HG03135 (cell line): Measurements from ENCODE around the gene SLC5A5.

ENCODE experiments used
- ATAC-seq: cut with Tn5 transposase; IDR thresholded peaks from one replicate; pipeline ENCODE4 v1.9.1; 2021; ENCODE audit warnings: mild to moderate bottlenecking, moderate library complexity; ENCODE audit not compliant: unreplicated experiment

Gene SLC5A5

DNA sequence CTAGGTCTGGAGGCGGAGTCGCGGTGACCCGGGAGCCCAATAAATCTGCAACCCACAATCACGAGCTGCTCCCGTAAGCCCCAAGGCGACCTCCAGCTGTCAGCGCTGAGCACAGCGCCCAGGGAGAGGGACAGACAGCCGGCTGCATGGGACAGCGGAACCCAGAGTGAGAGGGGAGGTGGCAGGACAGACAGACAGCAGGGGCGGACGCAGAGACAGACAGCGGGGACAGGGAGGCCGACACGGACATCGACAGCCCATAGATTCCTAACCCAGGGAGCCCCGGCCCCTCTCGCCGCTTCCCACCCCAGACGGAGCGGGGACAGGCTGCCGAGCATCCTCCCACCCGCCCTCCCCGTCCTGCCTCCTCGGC is at the start of gene SLC5A5:
Gene SLC5A5, plus strand, starts transcription at position 68 of the 373 bp plus-strand sequence. CDS start 375 bp downstream, outside the sequence.
- ATAC-seq: no peak

DNA sequence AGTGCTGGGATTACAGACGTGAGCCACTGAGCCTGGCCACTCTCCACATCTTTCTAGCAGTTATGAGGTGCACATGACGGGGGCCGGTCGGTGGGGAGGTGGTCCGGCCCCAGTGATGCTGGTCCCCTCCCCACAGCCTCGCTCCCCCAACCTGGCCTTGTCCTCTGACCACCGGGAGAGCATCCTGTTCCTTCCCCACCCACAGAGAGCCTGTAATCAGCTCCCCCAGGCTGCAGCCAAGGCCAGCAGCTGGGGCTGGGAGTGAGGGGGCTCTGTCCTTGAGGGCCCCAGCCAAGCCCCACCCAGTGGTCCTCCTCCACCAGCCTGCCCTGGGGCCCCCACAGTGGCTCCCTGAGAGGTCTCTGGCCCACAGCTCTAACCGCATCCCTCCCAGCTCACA is 47.4 kb upstream of the SLC5A5 start:
- ATAC-seq: no peak

DNA sequence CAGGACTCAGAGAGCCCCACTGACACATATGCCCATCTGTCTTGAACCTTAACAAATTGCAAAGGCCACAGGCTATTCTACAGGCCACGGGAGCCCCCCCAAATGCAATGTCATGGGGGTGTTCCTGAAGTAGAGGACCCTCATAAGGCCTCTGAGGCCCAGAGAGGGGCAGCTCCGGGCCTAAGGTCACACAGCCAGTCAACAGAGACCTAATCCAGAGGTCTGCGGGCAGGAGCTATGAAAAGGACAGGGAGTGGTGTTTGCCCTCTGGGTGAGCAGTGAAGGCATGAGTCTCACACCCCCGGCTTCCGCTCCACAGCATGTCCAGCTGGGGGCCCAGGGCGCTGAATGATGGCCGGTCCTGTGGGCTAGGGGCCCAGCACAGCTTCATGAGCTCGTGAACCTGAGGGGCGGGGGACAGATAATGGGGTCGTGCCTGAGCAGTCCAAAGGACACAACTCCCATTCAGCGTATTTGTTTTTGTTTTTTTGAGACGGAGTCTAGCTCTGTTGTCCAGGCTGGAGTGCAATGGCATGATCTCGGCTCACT is 45.2 kb upstream of the SLC5A5 start:
- ATAC-seq: no peak

DNA sequence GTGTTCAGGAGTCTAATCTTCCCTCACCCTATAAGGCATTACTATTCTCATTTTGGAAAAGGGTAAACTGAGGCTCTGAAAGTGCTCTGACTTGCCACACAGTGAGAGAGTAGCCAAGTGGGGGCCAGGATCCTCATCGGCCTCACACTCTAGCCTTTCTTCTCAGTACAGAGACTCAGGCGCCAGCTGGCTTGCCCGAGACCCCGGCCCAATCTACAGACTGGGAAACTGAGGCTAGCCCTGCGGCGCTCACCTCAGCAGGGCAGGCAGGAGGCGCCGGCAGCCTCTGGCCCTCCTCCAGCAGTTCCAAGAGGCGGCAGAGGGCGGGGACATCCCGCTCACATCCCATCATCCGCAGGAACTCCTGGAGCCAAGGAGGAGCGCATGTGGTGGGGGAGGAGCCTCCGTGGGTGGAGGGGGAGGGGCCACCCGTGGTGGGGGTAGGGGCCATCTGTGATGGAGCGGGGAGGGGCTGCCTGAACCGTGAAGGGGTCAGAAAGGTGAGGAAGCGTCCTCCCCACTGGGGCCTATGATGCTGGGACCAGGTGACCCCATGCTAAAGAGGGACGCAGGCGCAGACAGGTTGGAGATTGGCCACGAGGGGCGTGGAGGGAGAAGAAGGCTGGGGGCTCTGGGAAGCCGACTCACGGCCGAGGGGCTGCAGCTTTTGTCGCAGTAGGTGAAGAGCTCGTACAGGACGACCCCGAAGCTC is 41.7 kb upstream of the SLC5A5 start:
- no peak for ATAC-seq

DNA sequence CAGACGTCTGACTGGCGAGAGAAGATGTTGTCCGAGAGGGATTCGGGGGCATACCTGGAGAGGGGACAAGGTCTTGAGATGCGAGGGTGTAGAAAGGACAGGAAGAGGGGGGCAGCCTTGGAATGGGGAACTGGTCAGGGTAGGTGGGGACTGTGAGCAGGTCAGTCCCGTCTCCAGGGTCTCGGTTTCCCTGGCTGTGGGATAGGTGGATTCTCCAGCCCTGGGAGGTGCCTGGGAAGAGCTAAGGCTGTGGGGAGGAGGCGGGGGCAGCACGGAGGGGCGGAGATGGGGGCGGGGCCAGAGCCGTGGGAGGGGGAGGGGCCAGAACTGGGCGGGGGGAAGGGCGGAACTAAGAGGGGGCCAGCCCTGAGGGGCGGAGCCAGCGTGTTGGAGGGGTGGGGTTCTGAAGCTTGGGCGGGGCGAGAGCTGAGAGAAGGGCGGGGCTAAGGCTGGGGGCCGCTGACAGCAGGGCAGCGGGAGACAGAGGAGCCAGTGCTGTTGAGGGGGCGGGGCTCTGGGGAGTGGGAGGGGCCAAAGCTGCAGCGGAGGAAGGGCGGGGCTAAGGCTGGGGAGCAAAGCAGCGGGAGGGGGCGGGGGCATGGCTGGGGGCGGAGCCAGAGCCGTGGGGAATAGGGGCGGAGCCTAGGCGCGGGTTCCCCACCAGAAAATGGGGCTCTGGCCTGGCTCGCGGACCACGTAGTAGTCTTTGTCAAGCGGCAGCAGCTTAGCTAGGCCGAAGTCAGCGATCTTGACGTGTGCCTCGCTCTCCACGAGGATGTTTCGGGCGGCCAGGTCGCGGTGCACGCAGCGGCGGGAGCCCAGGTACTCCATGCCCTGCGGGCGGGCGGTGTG is 41.0 kb upstream of the SLC5A5 start:
- ATAC-seq: no peak

DNA sequence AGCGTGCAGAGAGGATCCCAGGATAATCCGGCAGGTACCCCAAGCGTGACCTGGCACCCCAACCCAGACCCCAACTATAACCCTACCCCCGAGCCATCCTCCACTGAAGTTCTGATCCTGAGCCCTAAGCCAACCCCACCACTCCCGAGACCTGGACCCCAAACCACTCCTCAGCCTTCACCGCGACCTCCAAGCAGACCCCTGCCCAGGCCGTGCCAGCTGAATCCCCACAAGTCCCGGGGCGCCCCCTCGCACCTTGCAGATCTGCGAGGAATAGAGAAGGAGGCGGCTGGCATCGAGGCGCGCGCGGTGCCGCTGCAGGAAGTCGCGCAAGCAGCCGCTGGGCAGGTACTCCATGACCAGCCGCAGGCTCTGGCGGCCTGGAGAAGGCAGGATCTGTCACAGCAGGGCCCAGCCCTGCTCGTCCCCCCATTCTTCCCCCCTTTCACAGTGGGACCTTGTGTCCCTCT is 40.3 kb upstream of the SLC5A5 start:
- ATAC-seq: no peak

DNA sequence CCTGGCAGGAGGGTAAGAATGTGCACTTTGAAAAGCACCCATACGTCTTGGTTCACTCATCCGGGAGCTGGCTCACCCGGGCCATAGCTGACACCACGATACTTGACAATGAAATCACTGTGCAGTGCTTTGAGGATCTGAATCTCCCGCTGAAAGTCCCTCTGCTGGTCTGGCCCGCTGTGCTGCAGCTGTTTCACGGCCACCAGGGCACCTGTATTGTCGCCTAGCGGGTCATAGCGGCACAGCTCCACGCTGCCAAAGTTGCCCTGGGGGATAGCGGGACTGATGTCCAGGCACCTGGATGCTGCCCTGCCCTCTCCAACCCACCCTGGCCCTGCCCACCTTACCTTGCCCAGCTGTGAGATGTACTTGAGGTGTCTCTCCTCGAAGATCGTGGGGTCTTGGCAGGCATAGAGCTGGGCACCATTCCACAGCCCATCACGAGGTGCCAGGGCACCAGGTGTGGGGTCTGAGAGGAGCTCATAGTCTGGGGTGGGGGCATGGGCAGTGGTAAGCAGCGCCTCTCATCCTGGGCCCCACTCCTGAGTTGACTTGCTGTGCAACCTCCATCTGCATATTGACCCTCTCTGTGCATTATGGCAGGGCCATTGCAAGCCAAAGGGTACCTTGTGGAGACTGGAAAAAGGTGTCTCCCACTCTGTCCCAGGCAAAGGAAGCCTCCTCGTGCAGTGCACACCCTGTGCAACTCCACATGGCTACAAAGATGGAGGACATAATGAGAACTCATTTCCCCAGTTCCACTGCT is 39.1 kb upstream of the SLC5A5 start:
- no peak for ATAC-seq

DNA sequence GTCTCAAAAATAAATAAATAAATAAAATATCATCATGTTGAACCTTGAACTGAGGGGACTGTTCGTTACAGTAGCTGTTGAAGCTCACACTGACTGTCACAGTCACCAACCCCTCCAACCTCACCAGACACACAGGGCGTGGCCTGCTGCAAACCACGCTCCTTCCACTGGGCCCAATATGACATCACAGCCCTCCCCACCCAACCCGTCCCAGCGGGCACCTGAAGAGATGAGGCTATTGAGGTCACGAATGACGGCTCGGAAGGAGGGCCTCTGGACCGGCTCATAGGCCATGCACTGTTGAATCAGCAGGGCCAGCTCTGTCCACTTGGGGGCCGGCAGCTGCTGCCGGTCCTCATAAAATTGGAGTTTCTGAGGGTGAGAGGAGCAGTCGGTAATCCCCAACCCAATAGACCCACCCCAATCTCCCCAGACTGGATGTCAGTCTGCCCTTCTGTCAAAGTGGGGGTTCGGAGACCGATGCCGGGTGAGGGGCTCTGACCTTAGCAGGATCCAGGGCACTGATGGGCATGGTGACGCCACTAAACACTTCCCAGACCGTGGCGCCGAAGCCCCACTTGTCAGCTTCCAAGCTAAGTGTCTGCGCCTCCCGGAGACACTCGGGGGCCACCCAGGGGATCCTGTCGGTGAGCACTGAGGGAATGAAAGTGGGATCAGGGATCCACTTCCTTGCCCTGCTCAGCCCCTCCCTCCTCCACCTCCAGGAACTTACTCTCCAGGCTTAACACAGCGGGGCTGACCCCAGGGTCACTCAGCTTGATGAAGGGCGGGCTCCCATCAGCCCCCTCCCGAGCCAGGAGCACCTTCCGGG is 37.2 kb upstream of the SLC5A5 start:
- ATAC-seq: no peak

DNA sequence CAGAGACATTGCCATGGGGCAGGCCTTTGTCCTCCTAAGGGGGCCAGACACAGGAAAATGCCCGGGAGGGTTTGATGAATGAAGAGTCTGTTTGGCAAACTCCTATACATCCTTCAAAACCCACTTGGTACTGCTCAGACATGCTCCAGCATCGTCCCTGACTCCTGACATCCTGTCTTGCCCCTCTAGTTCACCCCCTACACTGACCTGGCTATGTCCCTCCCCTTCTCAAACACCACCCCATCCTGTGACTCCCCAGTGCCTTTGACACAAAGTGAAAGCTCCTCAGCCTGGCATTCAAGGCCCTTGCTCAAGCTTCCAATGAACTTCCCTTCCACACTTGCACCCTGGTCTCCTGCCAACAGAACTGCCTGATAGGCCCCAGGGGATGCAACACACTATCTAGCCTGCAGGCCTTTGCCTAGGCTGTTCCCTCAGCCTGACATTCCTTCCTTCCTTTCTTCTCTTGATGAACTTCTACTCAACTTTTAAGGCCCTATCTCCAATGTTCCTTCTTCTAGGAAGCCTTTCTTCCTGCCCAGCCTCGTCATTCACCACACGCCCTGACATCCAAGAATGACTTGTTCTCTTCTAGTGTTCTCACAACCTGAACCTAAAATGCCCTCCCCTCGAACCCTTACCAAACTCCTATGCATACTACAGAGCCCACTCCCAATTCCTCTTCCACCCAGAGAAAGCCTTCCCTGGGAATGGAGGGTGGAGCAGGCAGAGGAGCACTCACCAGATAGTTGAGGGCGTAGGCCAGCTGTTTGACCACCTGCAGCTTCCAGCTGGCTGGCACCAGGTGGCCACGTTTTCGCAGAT is 36.4 kb upstream of the SLC5A5 start:
- no peak for ATAC-seq

DNA sequence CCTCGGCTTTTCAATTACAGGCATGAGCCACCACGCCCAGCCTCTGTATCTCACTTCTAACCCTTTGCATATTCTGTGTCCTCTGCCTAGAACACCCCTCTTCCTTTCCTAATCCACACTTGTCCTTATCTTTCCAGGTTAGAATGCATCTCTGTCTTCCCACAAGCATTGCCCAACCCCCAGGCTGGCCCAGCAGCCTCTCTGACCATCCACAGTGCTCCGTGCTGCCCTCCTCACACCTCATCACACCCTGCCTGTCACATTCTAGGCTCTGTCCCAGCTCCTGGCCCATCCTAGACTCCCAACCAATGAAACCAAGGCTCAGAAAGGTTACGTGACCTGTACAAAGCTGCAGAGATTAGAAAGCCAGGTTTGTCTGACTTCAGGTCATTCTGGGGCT is 35.2 kb upstream of the SLC5A5 start:
- no peak for ATAC-seq

DNA sequence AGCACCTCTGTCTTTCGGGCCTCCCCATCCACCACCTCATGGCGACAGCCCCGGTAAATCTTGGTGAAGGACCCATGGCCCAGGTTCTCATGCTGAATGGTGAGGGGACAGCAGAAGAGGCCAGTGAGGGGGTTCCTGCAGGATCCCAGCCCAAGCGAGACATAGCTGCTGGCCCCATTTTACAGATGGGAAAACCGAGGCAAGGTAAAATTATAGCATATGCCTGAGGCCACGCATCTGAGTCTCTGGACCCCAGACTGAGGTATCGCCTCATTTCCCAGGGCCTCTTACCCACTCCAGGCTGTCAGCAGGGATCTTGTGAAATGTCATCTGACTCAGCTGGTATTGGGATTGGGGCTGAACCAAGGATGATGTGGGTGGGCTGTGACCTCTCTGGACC is 33.8 kb upstream of the SLC5A5 start:
- no peak for ATAC-seq

DNA sequence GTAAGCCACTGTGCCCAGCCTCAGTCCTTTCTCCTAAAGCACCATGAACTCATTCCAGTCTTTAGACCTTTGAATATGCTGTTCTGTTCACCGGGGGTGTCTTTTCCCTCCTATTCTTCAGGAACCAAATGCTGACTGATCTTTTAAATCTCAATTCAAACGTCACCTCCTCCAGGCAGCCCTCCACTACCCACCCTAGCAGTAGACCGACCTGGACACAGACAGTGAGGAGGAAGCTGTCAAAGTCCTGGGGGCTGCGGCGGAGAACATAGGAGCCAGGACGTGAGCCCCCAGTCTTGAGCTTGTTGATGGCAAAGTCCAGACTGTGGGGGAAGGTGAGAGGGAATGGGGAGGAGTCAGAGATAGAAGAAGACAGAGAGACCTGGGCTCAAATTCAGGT is 31.7 kb upstream of the SLC5A5 start:
- ATAC-seq: no peak

DNA sequence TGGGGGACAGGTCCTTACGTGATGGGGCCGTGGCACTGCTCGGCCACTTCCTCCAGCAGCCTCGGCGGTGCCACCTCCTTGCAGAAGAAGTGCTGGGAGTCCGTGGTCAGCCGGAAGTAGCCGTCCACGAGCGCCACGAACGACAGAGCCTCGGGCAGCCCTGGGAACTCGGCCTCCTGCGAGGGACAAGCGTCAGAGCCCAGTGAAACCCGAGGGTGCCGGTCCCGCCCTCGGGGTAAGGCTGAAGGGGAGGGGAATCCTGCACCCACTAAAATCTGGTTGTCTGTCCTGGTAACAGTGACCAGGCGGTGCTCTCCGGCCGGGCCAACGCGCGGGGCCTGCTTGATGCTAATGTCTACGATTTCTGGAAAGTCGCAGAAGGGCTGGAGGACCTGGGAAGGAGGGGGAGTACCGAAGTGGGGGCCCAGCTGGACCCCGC is 30.4 kb upstream of the SLC5A5 start:
- ATAC-seq: no peak

DNA sequence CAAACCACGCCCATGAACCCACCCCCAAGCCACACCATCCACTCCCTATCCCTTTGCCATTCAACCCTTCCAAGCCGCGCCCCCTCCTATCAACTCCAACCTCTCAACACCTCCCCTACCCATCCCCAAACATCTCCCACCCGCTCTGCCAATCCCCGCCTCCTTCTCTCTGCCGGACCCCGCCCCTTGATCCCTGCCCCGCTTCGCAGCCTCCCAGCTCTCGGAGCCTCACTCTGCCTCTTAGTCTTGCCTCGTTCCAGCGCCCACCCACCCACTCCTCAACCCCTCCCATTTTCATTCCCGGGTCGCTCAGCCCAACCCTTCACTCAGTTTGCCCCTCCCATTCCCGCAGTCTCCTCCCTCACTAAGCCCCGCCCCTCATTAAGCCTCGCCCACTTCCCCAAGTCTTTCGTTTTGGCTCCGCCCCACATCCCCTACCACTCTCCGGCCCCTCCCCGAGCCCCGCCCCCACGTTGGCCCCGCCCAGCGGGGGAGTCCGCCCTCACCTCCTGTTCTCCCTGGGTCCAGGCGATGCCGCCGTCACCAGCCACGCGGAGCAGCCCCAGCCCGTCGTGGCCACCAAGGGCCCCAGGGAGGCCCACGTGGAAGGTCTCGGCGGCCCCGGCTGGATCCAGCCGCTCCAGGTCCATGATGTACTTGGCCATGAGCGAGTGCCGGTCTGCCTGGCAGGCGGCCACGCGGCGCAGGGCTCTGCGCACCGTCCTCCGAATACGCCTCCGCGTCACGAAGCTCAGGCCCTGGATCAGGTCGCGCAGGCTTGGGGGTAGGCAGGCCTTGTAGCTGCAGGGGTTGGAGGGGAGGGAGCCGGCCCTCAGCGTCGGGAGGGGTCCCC is 29.7 kb upstream of the SLC5A5 start:
- ATAC-seq: no peak

DNA sequence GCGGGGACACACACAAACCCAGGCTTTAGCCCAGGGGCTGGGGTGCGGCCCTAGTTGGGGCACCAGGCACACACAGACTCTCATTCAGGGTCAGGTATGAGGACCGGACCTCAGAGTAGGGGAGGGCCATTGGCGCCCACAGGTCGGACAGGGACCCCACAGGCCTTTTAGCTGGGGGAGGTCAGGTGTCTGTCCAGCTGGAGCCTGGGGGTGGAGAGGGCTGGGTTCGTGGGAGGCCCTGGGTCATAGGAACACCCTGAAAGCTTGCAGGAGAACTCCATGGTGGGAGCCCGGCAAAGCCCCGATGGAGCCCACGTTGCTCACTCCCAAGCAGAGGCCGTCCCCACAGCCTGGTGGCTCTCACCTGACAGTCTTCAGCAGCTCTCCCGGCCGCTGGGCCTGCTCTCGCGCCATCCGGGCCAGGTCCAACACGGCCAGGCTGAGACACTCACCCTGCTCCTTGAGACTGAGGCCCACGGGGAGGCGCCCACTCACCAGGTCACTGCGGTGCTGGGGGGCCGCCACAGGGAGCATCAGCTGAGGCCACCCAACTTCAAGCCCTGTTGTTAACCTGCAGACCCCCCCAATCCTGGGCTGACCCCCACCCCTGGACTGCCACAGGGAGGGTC is 29.0 kb upstream of the SLC5A5 start:
- no peak for ATAC-seq

DNA sequence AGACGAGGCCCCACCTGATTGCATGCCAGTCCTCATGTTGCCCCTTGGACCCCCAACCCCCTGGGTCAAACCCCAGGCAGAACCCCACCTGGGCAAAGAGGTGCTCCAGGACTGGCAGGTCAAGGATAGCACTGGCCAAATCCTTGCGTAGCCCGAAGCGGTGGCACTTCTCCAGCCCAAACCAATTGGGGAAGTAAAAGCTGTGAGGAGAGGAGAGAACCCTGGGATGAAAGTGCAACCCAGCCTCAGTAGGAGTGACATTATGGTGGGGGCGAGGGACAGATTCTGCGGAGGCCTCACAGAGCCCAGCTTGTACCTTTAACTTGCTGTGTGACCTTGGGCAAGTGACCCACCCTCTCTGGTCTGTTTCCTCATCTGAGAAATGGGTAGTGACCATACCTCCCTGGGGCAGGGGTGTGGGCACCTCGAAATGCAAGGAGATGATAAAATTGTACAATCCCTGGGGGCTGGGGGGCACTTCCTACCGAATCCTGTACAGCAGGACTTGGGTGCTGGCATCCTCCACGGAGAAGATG is 28.4 kb upstream of the SLC5A5 start:
- no peak for ATAC-seq

DNA sequence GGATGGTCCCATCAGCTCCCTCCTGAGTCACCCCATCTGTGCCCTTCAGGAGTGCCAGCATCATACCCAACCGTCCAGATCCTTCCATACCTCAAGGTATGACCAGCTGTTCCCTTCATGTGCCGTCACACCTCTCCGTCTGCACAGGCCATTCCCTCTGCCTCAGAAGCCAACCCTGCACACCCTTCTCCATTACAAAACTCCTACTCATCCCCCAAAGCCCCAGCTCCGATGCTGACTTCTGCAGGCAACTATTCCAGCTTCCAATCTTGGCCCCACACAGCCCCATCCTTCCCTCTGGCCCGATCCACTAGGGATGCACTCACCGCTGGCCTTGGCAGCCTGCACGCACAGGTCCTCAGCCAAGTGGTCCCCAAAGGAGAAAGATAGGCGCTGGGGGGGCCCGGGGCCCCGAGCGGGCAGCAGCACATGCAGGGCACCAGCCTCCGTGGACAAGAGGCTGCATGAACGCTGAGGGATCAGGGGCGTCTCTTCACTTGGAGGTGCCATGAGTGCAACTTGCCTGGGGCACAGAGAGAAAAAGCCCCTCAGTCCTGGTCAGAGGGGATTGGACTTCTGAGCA is 27.7 kb upstream of the SLC5A5 start:
- no peak for ATAC-seq
